ENCODE measurements around the gene LRP1B.

GRCh38 chr2:140481136-140481535, 1649.7 kb downstream of the LRP1B start:
- TF ChIP-seq, protein P1, sequence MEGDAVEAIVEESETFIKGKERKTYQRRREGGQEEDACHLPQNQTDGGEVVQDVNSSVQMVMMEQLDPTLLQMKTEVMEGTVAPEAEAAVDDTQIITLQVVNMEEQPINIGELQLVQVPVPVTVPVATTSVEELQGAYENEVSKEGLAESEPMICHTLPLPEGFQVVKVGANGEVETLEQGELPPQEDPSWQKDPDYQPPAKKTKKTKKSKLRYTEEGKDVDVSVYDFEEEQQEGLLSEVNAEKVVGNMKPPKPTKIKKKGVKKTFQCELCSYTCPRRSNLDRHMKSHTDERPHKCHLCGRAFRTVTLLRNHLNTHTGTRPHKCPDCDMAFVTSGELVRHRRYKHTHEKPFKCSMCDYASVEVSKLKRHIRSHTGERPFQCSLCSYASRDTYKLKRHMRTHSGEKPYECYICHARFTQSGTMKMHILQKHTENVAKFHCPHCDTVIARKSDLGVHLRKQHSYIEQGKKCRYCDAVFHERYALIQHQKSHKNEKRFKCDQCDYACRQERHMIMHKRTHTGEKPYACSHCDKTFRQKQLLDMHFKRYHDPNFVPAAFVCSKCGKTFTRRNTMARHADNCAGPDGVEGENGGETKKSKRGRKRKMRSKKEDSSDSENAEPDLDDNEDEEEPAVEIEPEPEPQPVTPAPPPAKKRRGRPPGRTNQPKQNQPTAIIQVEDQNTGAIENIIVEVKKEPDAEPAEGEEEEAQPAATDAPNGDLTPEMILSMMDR (conservative IDR thresholded peaks at IDR 0.05 in 1 of 2, IDR thresholded peaks at IDR 0.05 in 1 of 2; ENCODE audit: extremely low read depth in 1 of 2, insufficient read depth in 1 of 2, low read depth in 1 of 2, low read length in 2 of 2): no peak
- TF ChIP-seq EZH2 (IDR thresholded peaks at IDR 0.05; ENCODE audit: borderline replicate concordance, low read length): no peak
